ENCODE results near the gene STX16.

DNA sequence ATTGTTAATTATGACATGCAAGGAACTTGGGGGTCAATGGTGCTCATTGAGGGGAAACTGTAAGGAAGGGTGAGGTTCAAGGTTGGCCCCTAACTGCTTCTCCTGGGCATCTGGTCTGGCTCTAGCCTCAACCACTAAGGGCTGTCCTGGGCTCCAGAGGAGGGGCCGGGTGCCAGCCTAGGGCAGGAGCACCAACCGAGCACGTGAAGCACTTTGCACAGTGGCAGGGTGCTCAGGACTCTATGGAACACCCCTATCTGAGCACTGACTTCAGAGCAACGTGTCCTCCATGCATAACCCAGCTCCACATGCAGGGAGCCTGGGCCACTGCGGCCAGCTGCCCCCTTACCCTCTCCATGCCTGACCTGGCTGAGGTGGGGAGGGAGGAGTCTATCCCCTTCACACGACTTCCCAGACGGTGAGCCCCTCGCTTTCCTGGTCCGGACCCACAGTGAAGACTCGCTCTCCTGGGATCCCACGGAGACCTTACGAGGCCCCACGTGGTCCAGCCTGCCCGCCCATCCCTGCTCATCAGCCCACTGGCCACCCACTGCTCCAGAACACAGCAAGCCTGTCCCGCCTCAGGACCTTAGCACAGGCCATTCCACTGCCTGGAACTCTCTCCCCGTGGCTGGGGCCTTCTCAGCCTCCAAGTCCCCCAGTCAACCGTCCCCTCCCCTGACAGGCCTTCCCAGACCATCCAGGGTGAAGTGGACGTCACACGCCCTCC, 40.8 kb upstream of the STX16 start:
- TF ChIP-seq, protein P1, sequence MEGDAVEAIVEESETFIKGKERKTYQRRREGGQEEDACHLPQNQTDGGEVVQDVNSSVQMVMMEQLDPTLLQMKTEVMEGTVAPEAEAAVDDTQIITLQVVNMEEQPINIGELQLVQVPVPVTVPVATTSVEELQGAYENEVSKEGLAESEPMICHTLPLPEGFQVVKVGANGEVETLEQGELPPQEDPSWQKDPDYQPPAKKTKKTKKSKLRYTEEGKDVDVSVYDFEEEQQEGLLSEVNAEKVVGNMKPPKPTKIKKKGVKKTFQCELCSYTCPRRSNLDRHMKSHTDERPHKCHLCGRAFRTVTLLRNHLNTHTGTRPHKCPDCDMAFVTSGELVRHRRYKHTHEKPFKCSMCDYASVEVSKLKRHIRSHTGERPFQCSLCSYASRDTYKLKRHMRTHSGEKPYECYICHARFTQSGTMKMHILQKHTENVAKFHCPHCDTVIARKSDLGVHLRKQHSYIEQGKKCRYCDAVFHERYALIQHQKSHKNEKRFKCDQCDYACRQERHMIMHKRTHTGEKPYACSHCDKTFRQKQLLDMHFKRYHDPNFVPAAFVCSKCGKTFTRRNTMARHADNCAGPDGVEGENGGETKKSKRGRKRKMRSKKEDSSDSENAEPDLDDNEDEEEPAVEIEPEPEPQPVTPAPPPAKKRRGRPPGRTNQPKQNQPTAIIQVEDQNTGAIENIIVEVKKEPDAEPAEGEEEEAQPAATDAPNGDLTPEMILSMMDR (conservative IDR thresholded peaks at IDR 0.05) = no peak
- TF ChIP-seq ZFX (IDR thresholded peaks at IDR 0.05) = no peak
